Measurements from ENCODE around the gene FSD2.

DNA sequence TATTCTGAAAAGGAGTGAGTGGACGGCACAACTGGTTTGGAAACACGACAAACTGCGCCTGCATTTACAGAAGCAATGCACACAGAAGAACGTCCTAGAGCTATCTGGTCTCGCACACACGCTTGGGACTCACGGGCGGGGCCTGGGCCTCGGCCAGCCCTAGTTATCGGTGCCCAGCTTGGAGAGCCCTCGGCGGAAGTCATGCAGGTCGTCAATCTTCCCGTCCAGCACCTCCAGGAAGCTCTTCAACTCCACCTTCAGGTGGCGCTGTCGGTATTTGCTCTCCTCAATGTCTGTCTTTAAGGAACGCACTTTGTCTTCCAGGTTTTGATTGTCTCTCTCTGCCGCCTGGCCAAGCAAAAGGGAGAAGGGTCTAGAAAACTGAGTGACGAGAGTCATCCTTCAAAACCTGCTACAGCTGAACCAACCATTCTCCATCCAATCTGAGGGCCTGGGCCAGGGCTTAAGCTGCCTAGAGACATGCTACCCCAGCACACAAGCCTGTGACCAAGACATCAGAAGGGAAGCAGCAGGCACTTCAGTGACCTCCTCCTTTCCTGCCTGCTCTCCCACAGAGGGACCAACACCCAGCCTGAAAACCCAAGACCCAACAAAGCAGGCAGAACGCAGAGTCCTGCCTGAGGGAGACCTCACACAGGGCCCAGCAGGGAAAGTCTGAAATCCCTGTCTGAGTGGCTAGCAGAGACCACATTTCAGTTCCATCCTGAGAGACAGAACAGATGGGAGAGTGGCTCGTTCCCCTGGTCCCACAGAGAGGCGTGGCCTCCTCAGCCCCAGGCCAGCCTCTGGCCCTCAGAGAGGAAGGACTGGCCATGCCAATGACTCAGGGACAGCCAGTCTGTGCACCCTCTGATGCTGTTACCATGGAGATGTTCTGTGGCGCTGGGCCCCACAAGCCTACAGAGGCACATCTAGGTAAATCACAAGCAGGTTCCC is 44.0 kb upstream of the FSD2 start:
- TF ChIP-seq, protein P1, sequence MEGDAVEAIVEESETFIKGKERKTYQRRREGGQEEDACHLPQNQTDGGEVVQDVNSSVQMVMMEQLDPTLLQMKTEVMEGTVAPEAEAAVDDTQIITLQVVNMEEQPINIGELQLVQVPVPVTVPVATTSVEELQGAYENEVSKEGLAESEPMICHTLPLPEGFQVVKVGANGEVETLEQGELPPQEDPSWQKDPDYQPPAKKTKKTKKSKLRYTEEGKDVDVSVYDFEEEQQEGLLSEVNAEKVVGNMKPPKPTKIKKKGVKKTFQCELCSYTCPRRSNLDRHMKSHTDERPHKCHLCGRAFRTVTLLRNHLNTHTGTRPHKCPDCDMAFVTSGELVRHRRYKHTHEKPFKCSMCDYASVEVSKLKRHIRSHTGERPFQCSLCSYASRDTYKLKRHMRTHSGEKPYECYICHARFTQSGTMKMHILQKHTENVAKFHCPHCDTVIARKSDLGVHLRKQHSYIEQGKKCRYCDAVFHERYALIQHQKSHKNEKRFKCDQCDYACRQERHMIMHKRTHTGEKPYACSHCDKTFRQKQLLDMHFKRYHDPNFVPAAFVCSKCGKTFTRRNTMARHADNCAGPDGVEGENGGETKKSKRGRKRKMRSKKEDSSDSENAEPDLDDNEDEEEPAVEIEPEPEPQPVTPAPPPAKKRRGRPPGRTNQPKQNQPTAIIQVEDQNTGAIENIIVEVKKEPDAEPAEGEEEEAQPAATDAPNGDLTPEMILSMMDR (conservative IDR thresholded peaks at IDR 0.05): peak; percentile 65
- no peak for TF ChIP-seq EZH2 (IDR thresholded peaks at IDR 0.05; ENCODE audit: low read depth)
